ENCODE results near the gene CEP85.
"Not testable (repeated sequence)": the region's sequence is repeated elsewhere in the genome, so short reads cannot be mapped to it uniquely, and the experiment has no call there.

Gene CEP85

DNA sequence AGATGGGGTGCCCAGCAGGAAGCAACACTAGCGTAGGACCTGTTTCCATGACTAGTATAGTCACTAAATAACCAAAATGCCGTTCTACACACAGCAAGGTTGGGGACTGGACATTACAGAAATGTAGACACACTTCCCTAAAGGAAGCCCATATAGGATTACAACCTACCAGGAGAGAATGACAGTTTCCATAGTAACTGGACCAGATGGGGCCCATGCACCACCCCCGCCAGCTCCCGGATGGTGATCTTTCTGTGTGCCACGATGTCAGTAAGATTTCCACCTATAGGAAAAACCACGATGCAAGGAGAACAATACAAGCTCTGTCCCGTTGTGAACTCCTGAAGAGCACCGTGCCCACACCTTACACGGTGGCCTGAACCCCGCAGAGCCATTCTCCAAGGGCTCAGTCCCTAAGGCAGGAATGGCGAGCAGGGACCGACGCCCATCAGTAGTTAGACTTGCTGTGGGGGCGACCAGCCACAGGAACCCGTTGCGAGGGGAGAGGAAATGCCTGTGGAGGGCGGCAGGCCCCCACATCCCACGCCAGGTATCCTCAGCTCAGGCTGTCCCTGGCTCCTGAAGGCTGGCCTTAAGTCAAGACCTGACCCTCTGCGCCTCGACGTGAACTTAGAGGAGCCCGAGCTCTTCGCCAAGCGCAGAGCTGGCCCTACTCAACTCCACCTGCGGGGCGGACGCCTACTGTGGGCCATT is 13.6 kb upstream of the CEP85 start:
- POLR2A ChIA-PET: no interaction called here
- CTCF ChIA-PET: interaction anchor here (0.9 kb wide), 1 partner anchor 75 kb away, joined by 3 read pairs; no protein-coding TSS in a partner anchor

DNA sequence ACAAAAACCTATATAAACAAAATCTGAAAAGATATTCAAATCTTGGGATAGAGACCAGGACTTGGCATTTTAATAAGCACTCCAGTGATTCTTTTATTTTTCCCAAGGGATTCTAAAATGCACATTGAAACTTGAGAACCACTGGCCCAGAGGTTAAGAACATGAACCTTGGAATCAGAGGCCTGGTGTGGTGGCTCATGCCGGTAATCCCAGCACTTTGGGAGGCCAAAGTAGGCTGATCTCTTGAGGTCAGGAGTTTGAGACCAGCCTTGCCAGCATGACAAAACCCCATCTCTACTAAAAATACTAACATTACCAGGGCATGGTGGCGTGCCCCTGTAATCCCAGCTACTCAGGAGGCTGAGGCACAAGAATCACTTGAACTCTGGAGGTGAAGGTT is 12.9 kb upstream of the CEP85 start:
- H3K36me3 ChIP-seq (ENCODE audit: control insufficient read depth in 4 of 4, insufficient read depth in 4 of 4, low read length in 3 of 4): no peaks in the 10 kb centered on the region
- peaks cover 0 to 16% (median 7%) of the 10 kb centered on the region in 4 experiments for H3K4me1 ChIP-seq (ENCODE audit: control extremely low read depth in 1 of 4, control insufficient read depth in 4 of 4, insufficient read depth in 4 of 4, low read length in 3 of 4)
- no peak for DNase-seq
- no peaks in the 10 kb centered on the region for H3K9me3 ChIP-seq (ENCODE audit: control extremely low read depth in 1 of 5, control insufficient read depth in 4 of 5, insufficient read depth in 2 of 5, low read depth in 1 of 5, low read length in 4 of 5)
- ChIA-PET CTCF (no interaction called here), POLR2A (no interaction called here)
- no peak overlapping the region for H3K4me3 ChIP-seq (ENCODE audit: control insufficient read depth in 1 of 7, extremely low read depth in 1 of 7, insufficient read depth in 4 of 7, low read depth in 2 of 7, low read length in 6 of 7)
- peaks cover 0 to 14% (median 4%) of the 10 kb centered on the region in 5 experiments for H3K27me3 ChIP-seq (replicated peaks in 2 of 5; ENCODE audit: control insufficient read depth in 4 of 5, insufficient read depth in 5 of 5, low read length in 4 of 5)
- no peak overlapping the region for H3K27ac ChIP-seq (ENCODE audit: insufficient read depth in 1 of 2, low read depth in 1 of 2, low read length in 2 of 2, poor library complexity in 1 of 2, severe bottlenecking in 2 of 2)
- WGBS (ENCODE audit: insufficient coverage): 100% methylated on average over 2 of the region's 2 CpGs

More for the DNA sequence above, 13.6 kb upstream of the CEP85 start:
- no peak overlapping the region for H3K27ac ChIP-seq (ENCODE audit: insufficient read depth in 1 of 2, low read depth in 1 of 2, low read length in 2 of 2, poor library complexity in 1 of 2, severe bottlenecking in 2 of 2)
- no peak for DNase-seq
- no peaks in the 10 kb centered on the region for H3K36me3 ChIP-seq (ENCODE audit: control insufficient read depth in 4 of 4, insufficient read depth in 4 of 4, low read length in 3 of 4)
- peaks cover 0 to 10% (median 0%) of the 10 kb centered on the region in 5 experiments for H3K27me3 ChIP-seq (replicated peaks in 2 of 5; ENCODE audit: control insufficient read depth in 4 of 5, insufficient read depth in 5 of 5, low read length in 4 of 5)
- 66% methylated on average over 20 of the region's 27 CpGs for WGBS (ENCODE audit: insufficient coverage)
- H3K4me1 ChIP-seq (ENCODE audit: control extremely low read depth in 1 of 4, control insufficient read depth in 4 of 4, insufficient read depth in 4 of 4, low read length in 3 of 4): peaks cover 0 to 10% (median 1%) of the 10 kb centered on the region in 4 experiments
- no peaks in the 10 kb centered on the region for H3K9me3 ChIP-seq (ENCODE audit: control extremely low read depth in 1 of 5, control insufficient read depth in 4 of 5, insufficient read depth in 2 of 5, low read depth in 1 of 5, low read length in 4 of 5)
- no peak overlapping the region for H3K4me3 ChIP-seq (ENCODE audit: control insufficient read depth in 1 of 7, extremely low read depth in 1 of 7, insufficient read depth in 4 of 7, low read depth in 2 of 7, low read length in 6 of 7)

DNA sequence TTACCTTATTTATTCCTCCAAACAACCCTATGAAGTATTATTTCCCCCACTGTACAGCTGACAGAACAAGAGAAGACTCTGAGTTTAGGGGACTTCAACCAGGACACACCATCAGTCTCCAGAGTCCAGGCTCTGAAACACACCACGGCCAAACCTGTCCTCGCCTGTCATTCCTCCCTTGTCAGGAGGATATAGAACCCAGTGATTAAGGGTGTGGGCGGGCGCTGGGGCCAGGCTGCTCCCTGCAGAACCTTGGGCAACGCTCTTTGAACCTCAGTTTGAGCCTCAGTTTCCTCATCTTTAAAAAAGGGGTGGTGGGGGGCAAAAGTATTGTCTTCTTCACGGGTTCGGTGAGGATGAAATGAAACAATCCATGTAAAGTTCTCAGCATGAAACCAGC is 9.4 kb upstream of the CEP85 start:
- POLR2A ChIA-PET: no interaction called here
- H3K4me3 ChIP-seq (ENCODE audit: control insufficient read depth in 1 of 7, extremely low read depth in 1 of 7, insufficient read depth in 4 of 7, low read depth in 2 of 7, low read length in 6 of 7): peak overlapping the region in 4 of 7 experiments; percentile 56 to 85 (median 74)
- H3K36me3 ChIP-seq (ENCODE audit: control insufficient read depth in 4 of 4, insufficient read depth in 4 of 4, low read length in 3 of 4): no peaks in the 10 kb centered on the region
- DNase-seq: no peak
- WGBS (ENCODE audit: insufficient coverage): 80% methylated on average over 2 of the region's 7 CpGs
- CTCF ChIA-PET: no interaction called here
- peaks cover 0 to 16% (median 9%) of the 10 kb centered on the region in 5 experiments for H3K27me3 ChIP-seq (replicated peaks in 2 of 5; ENCODE audit: control insufficient read depth in 4 of 5, insufficient read depth in 5 of 5, low read length in 4 of 5)
- H3K27ac ChIP-seq (ENCODE audit: insufficient read depth in 1 of 2, low read depth in 1 of 2, low read length in 2 of 2, poor library complexity in 1 of 2, severe bottlenecking in 2 of 2): no peak overlapping the region
- H3K9me3 ChIP-seq (ENCODE audit: control extremely low read depth in 1 of 5, control insufficient read depth in 4 of 5, insufficient read depth in 2 of 5, low read depth in 1 of 5, low read length in 4 of 5): no peaks in the 10 kb centered on the region
- H3K4me1 ChIP-seq (ENCODE audit: control extremely low read depth in 1 of 4, control insufficient read depth in 4 of 4, insufficient read depth in 4 of 4, low read length in 3 of 4): peaks cover 0 to 16% (median 7%) of the 10 kb centered on the region in 4 experiments

DNA sequence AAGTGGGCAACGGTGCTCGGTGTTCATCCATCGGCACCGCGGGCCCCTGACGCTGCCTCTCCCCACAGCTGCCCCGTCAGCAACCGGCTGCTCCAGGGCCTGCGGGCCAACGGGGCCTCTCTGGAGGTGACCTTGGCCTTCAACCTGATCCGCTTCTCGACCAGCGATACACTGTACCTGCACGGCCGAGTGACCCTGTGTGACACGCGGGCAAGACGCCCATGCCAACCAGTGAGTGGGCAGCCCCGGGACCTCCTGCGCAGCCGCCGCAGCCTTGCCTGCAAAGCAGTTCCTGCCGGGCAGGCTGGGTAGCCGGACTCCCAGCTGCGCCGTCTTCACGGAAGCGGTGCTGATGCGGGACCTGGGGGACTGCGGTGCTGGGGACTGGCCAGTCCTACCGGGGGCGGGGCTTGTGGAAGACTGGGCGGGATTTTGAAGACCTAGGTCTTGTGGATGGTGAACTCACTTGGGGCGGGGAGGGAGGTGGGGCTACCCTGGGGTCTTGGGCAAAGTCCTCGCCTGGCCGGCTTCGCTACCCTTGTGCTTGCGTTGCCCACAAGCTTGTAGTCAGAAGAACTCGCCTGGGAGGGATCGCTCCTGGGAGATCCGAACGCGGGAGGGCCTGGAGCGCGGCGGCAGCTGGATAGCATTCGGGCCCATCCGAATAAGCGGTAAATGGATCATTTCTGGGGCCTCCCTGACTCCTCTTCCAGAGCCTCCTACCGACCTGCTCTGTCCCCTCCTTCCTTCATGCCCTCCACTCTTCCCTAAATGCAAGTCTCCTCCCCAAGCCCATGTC is 8.8 kb upstream of the CEP85 start:
- Histone ChIP-seq H3K4me3 (ENCODE audit: control insufficient read depth in 1 of 7, extremely low read depth in 1 of 7, insufficient read depth in 4 of 7, low read depth in 2 of 7, low read length in 6 of 7) (peak overlapping the region; percentile 1 to 85 (median 56)), H3K27me3 (replicated peaks in 2 of 5; ENCODE audit: control insufficient read depth in 4 of 5, insufficient read depth in 5 of 5, low read length in 4 of 5) (peaks cover 0 to 16% (median 9%) of the 10 kb centered on the region in 5 experiments), H3K9me3 (ENCODE audit: control extremely low read depth in 1 of 5, control insufficient read depth in 4 of 5, insufficient read depth in 2 of 5, low read depth in 1 of 5, low read length in 4 of 5) (no peaks in the 10 kb centered on the region), H3K36me3 (ENCODE audit: control insufficient read depth in 4 of 4, insufficient read depth in 4 of 4, low read length in 3 of 4) (no peaks in the 10 kb centered on the region), H3K4me1 (ENCODE audit: control extremely low read depth in 1 of 4, control insufficient read depth in 4 of 4, insufficient read depth in 4 of 4, low read length in 3 of 4) (peaks cover 0 to 16% (median 7%) of the 10 kb centered on the region in 4 experiments), H3K27ac (ENCODE audit: insufficient read depth in 1 of 2, low read depth in 1 of 2, low read length in 2 of 2, poor library complexity in 1 of 2, severe bottlenecking in 2 of 2) (no peak overlapping the region)
- POLR2A ChIA-PET: no interaction called here
- WGBS (ENCODE audit: insufficient coverage): 6% methylated on average over 44 of the region's 50 CpGs
- peak in 2 of 3 donors; percentile 64 to 74 for DNase-seq
- CTCF ChIA-PET: interaction anchor here (2.1 kb wide), 1 partner anchor 13 kb away, joined by 5 read pairs; no protein-coding TSS in a partner anchor

DNA sequence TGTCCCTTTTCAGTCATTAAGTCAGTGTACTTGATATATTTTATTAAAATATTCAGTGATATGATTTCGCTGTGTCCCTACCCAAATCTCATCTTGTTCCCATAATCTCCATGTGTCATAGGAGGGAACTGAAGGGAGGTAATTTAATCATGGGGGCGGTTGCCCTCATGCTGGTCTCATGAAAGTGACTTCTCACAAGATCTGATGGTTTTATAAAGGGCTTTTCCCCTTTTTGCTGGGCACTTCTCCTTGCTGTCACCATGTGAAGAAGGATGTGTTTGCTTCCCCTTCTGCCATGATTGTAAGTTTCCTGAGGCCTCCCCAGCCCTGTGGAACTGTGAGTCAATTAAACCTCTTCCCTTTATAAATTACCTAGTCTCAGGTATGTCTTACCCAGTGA is 3.3 kb upstream of the CEP85 start:
- POLR2A ChIA-PET; H3K4me3 ChIP-seq (ENCODE audit: control insufficient read depth in 1 of 7, extremely low read depth in 1 of 7, insufficient read depth in 4 of 7, low read depth in 2 of 7, low read length in 6 of 7); H3K9me3 ChIP-seq (ENCODE audit: control extremely low read depth in 1 of 5, control insufficient read depth in 4 of 5, insufficient read depth in 2 of 5, low read depth in 1 of 5, low read length in 4 of 5); H3K36me3 ChIP-seq (ENCODE audit: control insufficient read depth in 4 of 4, insufficient read depth in 4 of 4, low read length in 3 of 4); H3K27ac ChIP-seq (ENCODE audit: insufficient read depth in 1 of 2, low read depth in 1 of 2, low read length in 2 of 2, poor library complexity in 1 of 2, severe bottlenecking in 2 of 2); H3K27me3 ChIP-seq (replicated peaks in 2 of 5; ENCODE audit: control insufficient read depth in 4 of 5, insufficient read depth in 5 of 5, low read length in 4 of 5): not testable (repeated sequence)
- DNase-seq: peak in 1 of 3 donors; percentile 18
- peaks cover 3 to 21% (median 11%) of the 10 kb centered on the region in 4 experiments for H3K4me1 ChIP-seq (ENCODE audit: control extremely low read depth in 1 of 4, control insufficient read depth in 4 of 4, insufficient read depth in 4 of 4, low read length in 3 of 4)
- CTCF ChIA-PET: interaction anchor here (1.2 to 1.6 kb wide), 2 partner anchors 18 to 26 kb away, joined by 3 to 4 read pairs; no protein-coding TSS in a partner anchor
- WGBS (ENCODE audit: insufficient coverage): 60% methylated on average over 1 of the region's 2 CpGs

- DNase-seq: peak; percentile 31 to 45 (median 36)
- CTCF ChIA-PET: interaction anchor here (0.8 to 2.3 kb wide), 18 partner anchors 9 to 96 kb away, joined by 3 to 12 read pairs (median 3); partner anchors contain the start of genes C1orf232, CATSPER4 and ZNF593
- Histone ChIP-seq H3K9me3 (ENCODE audit: control extremely low read depth in 1 of 5, control insufficient read depth in 4 of 5, insufficient read depth in 2 of 5, low read depth in 1 of 5, low read length in 4 of 5) (no peaks in the 10 kb centered on the region), H3K4me1 (ENCODE audit: control extremely low read depth in 1 of 4, control insufficient read depth in 4 of 4, insufficient read depth in 4 of 4, low read length in 3 of 4) (peaks cover 3 to 35% (median 19%) of the 10 kb centered on the region in 4 experiments), H3K27me3 (replicated peaks in 2 of 5; ENCODE audit: control insufficient read depth in 4 of 5, insufficient read depth in 5 of 5, low read length in 4 of 5) (no peaks in the 10 kb centered on the region), H3K27ac (ENCODE audit: insufficient read depth in 1 of 2, low read depth in 1 of 2, low read length in 2 of 2, poor library complexity in 1 of 2, severe bottlenecking in 2 of 2) (peak overlapping the region; percentile 78 to 96), H3K36me3 (ENCODE audit: control insufficient read depth in 4 of 4, insufficient read depth in 4 of 4, low read length in 3 of 4) (peaks cover 0 to 3% (median 2%) of the 10 kb centered on the region in 4 experiments), H3K4me3 (ENCODE audit: control insufficient read depth in 1 of 7, extremely low read depth in 1 of 7, insufficient read depth in 4 of 7, low read depth in 2 of 7, low read length in 6 of 7) (peak overlapping the region; percentile 71 to 99 (median 93))
- POLR2A ChIA-PET: interaction anchor here (0.6 to 2.1 kb wide), 4 partner anchors 41 to 113 kb away, joined by 3 to 7 read pairs (median 3); partner anchors contain the start of gene ZNF593
- WGBS (ENCODE audit: insufficient coverage): 0% methylated on average over 18 of the region's 30 CpGs
Observed at GRCh38 chr1:26234644-26235370, 807 bp downstream of the CEP85 start.
